Activated effector memory CD4-positive, alpha-beta T cell treated with anti-CD3 and anti-CD28 coated beads, Interleukin-2, amount 50 U/mL, for 16 hours (primary cell): ENCODE data around the gene YPEL5.
"Not testable (repeated sequence)": the region's sequence is repeated elsewhere in the genome, so short reads cannot be mapped to it uniquely, and the experiment has no call there.

Experiments
- DNase-seq: peaks from one replicate; pipeline ENCODE4 v3.0.0-alpha.2; 2020

YPEL5 gene

DNA sequence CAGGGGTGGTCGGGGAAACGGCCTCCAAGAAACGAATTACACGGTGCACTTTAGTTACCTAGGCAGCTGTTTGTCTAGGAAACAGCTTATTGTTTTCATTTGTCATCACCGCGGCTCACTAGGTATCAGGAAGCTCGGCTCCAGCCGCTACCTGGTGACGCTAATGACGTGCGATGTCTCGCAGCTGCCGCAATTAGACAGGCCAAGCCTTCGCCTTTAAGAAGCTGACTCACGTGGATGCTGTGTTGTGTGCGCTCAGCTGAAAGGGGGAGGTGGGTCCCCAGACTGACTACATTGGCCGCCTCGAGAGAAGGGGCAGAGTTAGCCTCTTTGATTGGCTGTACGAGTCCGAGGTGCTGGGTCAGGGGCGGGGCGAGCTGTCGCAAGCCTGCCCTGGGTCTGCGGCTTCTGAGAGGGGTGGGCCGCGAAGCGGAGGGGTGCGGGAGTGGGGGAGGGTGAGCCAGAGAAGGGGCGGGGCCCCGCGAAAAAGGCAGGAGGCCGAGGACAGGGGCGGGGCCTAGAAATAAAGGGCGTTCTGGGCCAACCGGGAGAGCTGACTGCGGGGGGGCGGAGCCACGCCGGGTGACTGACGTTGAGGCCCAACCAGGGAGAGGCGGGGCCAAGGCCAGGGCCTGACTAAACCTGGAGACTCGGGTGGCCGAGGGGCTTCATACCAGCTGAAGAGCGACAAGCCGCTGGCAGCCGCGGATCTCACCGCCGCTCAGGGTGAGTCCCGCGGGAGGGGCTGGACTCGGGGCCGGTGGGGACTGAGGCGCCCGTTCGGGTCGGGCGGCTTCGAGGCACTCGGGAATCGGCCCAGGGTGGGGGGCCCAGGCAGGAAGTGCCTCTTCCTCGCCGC lies at the start of gene YPEL5:
TSS of gene YPEL5 (plus strand) at position 671 of the 859 bp plus-strand sequence. CDS start 9,645 bp downstream, outside the sequence.
- DNase-seq, result peak; percentile 100

DNA sequence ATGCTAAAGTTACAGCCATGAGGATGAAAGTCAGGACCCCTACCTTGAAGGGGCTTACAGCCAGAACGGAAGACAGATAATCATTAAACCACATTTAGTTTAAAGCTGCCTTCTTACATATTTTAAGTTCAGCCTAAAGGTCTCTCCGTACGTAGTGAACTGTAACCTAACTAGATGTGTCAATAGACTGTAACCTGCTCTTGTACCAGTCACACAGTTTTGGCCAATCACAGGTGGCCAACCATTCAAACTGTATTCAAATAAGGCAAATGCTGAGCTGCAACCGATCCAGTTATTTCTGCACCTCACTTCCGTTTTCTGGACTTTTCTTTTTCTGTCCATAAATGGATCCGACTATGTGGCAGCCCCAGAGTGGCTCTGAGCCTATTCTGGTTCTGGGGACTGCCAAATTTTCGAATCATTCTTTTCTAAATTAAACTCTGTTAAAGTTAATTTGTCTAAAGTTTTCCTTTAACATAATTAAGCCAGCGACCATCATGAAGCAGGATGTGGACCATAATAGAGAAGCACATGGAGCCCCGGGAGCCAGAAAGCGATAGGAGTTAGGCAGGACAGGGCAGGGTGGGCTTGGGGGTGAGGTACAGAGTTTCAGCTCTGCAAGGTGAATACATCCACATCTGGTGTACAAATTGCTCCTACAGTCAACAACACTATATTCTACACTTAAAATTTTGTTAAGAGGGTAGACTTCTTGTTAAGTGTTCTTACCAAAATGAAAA lies 48.4 kb upstream of the YPEL5 start:
- DNase-seq, result no peak

GRCh38 chr2:30099366-30099765 lies 47.4 kb upstream of the YPEL5 start:
- DNase-seq, result not testable (repeated sequence)

DNA sequence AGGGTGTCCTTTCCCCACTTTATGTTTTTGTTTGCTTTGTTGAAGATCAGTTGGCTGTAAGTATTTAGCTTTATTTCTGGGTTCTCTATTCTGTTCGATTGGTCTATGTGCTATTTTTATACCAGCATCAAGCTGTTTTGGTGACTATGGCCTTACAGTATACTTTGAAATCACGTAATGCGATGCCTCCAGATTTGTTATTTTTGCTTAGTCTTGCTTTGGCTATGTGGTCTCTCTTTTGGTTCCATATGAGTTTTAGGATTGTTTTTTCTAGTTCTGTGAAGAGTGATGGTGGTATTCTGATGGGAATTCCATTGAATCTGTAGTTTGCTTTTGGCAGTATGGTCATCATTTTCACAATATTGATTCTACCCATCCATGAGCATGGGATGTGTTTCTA lies 46.1 kb upstream of the YPEL5 start:
- DNase-seq, result not testable (repeated sequence)

GRCh38 chr2:30104307-30104706 lies 42.5 kb upstream of the YPEL5 start:
- no peak for DNase-seq

- no peak for DNase-seq
Observed at GRCh38 chr2:30105556-30105955, 41.3 kb upstream of the YPEL5 start.

GRCh38 chr2:30106543-30106942 lies 40.3 kb upstream of the YPEL5 start:
- no peak for DNase-seq

DNA sequence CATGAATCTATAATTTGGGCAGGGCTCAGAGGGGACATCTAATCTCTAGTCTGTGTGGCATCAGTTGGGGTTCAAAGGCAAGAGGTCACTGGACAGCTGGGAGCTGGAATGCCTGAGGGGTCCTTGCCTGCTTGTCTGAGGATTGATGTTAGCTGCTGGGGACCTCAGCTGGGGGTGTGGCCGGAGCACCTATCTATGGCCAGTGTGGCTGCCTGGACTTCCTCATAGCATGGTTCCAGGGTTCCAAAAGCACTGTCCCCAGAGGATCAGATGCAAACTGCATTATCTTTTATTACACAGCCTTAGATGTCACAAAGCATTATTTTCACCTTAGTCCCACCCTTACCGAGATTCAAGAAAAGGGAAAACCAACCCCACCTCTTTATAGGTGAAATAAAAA lies 38.6 kb upstream of the YPEL5 start:
- DNase-seq, result no peak

DNA sequence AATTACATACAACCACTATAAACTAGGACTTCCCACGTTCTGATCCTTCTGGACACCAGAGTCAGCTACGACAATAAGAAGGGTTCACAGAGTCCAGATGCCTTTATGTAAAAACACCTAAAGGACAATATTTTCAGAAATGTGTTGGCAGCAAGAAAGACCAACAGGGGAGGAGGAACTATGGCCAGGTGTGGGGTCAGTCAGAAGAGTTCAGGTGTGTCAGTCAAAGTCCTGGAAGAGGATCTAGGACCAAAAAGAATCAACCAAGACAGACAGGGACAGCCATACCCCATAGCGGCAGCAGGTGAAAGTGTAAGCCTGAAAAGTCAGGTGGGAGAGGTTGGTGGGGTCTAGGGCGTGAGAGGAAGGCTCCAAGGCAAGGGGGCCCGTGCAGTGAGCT lies 38.0 kb upstream of the YPEL5 start:
- DNase-seq, result no peak

- no peak for DNase-seq
Observed at GRCh38 chr2:30109856-30110255, 37.0 kb upstream of the YPEL5 start.

GRCh38 chr2:30110773-30111172 lies 36.0 kb upstream of the YPEL5 start:
- DNase-seq, result no peak

DNA sequence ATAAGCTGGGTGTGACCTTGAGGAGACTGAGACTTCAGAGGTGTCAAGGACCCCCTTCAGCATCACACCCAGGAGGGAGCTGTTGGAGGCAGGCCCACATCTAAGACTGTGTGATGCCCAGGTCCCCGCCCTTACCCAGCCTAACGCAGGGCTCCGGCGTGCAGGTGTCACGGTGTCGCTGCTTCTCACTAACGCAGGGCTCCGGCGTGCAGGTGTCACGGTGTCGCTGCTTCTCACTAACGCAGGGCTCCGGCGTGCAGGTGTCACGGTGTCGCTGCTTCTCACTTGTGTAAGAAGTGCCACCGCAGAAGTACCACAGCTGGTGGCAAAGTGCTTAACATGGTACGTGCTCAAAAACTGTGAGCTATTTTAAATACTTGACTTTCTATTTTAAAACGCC lies 35.6 kb upstream of the YPEL5 start:
- not testable (repeated sequence) for DNase-seq

- DNase-seq, result no peak
Observed at GRCh38 chr2:30112561-30112960, 34.2 kb upstream of the YPEL5 start.

DNA sequence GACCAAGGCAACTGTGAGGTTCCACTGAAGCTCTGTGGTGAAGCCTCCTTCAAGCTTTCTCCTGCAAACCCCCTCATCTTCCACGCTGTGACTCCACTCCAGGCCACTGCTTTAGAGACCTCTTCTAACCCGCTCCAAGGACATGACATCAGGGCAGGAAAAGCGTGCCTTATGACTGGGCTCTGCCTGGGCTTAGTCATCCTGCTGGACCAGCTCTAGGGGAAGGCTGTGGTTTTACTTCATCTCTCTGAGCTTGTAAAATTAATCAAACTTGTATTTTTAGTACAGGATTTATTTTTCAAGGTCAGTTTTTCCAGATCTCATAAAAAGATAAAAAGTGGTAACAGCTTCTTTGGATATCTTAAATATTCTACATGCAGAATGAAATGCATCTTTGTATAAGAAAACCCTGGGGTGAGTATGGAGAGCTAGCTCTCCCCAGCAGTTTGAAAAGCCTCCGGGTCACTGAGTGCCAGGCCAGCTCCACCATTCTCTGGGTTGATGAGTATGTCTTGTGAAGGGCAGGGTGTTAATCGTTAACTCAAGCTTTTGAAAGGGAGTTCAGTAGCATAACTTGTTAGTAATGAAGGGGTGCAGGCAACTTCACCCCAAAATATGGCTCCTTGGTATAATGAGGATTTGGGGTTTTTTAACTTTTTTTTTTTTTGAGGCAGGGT lies 33.1 kb upstream of the YPEL5 start:
- DNase-seq, result no peak

DNA sequence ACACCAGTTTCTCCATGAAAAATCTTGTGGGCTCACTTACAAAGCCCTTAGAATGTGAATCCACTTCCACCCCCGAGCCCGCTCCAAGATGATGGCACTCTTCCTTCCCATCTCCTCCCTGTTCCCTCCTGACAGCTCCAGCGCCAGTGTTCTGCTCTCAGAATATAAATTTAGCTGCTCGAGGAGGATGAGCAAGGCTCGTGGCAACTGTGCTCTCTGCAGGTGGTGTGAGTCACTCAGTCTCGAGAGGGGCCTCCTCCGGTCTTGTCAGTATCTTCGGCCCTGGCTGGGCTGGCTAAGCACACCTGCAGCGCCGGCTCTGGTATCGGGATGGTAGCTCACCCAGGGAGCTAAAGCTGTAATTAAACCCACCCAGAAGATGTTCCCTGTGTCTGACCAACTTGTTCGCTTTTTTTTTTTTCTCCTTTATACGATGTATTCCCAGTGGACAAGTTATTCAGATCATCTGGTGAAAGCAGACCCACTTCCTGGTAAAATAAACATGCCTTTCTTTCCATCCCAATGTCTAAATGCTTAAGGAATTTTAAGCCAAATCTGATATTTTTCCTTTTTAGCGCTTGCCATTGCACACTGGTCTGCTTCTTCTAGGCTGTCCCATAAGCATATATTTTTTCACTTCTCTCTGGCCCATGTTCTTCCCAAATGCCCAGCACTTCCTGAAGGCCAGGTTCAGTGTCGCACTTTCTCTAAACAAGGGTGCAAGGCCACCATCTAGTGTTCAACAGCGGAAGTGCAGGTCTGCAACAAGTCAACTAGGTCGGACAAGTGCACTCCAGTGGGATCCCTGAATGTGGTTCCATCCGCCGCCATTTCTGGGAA lies 31.4 kb upstream of the YPEL5 start:
- DNase-seq, result peak; percentile 80

GRCh38 chr2:30115981-30116285 lies 30.9 kb upstream of the YPEL5 start:
- no peak for DNase-seq

GRCh38 chr2:30122362-30122761 lies 24.4 kb upstream of the YPEL5 start:
- DNase-seq, result no peak

DNA sequence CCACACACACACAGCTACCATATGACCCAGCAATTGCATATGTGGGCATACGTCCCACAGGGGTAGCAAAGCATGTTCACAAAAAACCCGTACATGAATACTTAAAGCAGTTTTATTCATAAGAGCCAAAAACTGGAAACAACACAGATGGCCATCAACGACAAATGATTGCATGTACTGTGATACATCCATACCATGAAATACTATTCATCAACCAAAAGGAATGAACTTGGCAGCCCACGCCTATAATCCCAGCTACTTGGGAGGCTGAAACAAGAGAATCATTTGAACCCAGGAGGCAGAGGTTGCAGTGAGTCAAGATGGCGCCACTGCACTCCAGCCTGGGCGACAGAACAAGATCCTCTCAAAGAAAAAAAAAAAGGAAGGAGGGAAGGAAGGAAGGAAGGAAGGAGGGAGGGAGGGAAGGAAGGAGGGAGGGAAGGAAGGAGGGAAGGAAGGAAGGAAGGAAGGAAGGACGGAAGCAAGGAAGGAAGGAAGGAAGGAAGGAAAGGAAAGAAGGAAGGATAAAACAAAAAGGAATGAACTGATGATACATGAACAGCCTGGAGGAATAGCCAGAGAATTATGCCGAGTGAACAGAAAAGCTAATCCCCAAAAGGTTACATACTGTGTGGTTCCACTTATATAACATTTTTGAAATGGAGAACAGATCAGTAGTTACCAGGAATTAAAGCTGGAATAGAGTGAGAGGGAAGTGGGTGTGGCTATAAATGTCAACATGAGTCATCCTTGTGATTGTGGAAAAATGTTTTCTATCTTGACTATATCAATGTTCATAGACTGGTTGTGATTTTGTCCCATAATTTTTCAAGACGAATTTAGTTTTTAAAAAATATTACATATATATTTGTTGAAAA lies 19.6 kb upstream of the YPEL5 start:
- DNase-seq, result no peak

- no peak for DNase-seq
Observed at GRCh38 chr2:30134582-30134981, 12.2 kb upstream of the YPEL5 start.

DNA sequence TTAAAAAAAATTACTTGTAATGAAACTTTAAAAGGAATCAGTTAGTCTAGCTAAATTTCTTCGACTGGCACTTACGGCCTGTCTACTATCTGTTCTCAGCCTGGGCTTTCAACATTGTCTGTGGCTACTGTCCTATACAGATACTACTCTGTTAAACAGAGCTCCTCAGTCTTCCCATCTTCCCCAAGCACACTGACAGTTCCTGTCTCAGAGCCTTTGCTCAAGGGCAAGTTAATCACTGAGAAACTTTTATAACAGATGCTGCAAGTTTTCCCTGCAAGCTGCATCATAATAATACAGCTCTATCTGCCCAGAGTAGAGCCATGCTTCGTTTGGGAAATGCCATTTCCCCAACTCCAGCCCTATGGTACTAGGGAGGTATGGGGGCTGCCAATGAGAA lies 11.3 kb upstream of the YPEL5 start:
- no peak for DNase-seq

- DNase-seq, result no peak
Observed at GRCh38 chr2:30136764-30137444, 9.9 kb upstream of the YPEL5 start.
